HEK293 (cell line): ENCODE measurements around the gene PIEZO1.

Source experiments
- GLIS2 ChIP-seq: fragments of 450-650 bp; formaldehyde crosslinking; IDR thresholded peaks from 2 replicates; pipeline ENCODE4 v1.5.1; 2016; ENCODE audit warnings: missing biosample characterization, missing genetic modification characterization
- HOXA7 ChIP-seq: sonication (generic); formaldehyde crosslinking; IDR thresholded peaks from 2 replicates; pipeline ENCODE4 v1.8.1; 2022; ENCODE audit warnings: missing genetic modification reagents, borderline replicate concordance
- OSR2 ChIP-seq: fragments of 450-650 bp; formaldehyde crosslinking; IDR thresholded peaks from 2 replicates; pipeline ENCODE4 v1.5.1; 2016; ENCODE audit warnings: missing biosample characterization, missing genetic modification characterization
- TRIM28 ChIP-seq: IDR thresholded peaks from 2 replicates; pipeline ENCODE4 v1.6.1; 2011; ENCODE audit warnings: low read length, control low read depth, borderline replicate concordance
- YY1 ChIP-seq: fragments of 450-650 bp; formaldehyde crosslinking; IDR thresholded peaks from 2 replicates; pipeline ENCODE4 v1.5.1; 2018; ENCODE audit warnings: missing biosample characterization, missing genetic modification characterization
- YY2 ChIP-seq: fragments of 450-650 bp; formaldehyde crosslinking; IDR thresholded peaks from 2 replicates; pipeline ENCODE4 v1.5.1; 2016; ENCODE audit warnings: missing biosample characterization, missing genetic modification characterization
- ZBTB21 ChIP-seq: fragments of 450-650 bp; formaldehyde crosslinking; IDR thresholded peaks from 2 replicates; pipeline ENCODE4 v1.5.1; 2017; ENCODE audit warnings: missing biosample characterization, missing genetic modification characterization
- ZIC2 ChIP-seq: fragments of 450-650 bp; formaldehyde crosslinking; IDR thresholded peaks from 2 replicates; pipeline ENCODE4 v1.5.1; 2016; ENCODE audit warnings: missing biosample characterization, missing genetic modification characterization
- ZNF155 ChIP-seq: fragments of 450-650 bp; formaldehyde crosslinking; IDR thresholded peaks from 2 replicates; pipeline ENCODE4 v1.5.1; 2016; ENCODE audit warnings: missing biosample characterization, missing genetic modification characterization
- ZNF223 ChIP-seq: fragments of 450-650 bp; formaldehyde crosslinking; IDR thresholded peaks from 2 replicates; pipeline ENCODE4 v1.5.1; 2016; ENCODE audit warnings: missing biosample characterization, missing genetic modification characterization
- ZNF274 ChIP-seq, 2 experiments: fragments of 200-500 bp in 1 of 2; fragments of 450-650 bp in 1 of 2; sonication (Bioruptor generic) in 1 of 2; formaldehyde crosslinking in 1 of 2; IDR thresholded peaks; 2 replicates each; pipeline versions ENCODE4 v1.5.1 to v1.6.1; 2014 to 2016; ENCODE audit warnings: borderline replicate concordance in 1 of 2, inconsistent platforms in 1 of 2, low read length in 1 of 2, missing biosample characterization in 1 of 2, missing genetic modification characterization in 1 of 2
- ZNF292 ChIP-seq: fragments of 450-650 bp; formaldehyde crosslinking; IDR thresholded peaks from 2 replicates; pipeline ENCODE4 v1.5.1; 2016; ENCODE audit warnings: low read depth, missing biosample characterization, missing genetic modification characterization, borderline replicate concordance
- ZNF426 ChIP-seq: fragments of 450-650 bp; formaldehyde crosslinking; IDR thresholded peaks from 2 replicates; pipeline ENCODE4 v1.5.1; 2017; ENCODE audit warnings: missing biosample characterization, missing genetic modification characterization, mild to moderate bottlenecking, inconsistent platforms, moderate library complexity
- ZNF629 ChIP-seq: fragments of 450-650 bp; formaldehyde crosslinking; IDR thresholded peaks from 2 replicates; pipeline ENCODE4 v1.5.1; 2017; ENCODE audit warnings: missing biosample characterization, missing genetic modification characterization
- ZNF768 ChIP-seq: fragments of 450-650 bp; formaldehyde crosslinking; IDR thresholded peaks from 2 replicates; pipeline ENCODE4 v1.5.1; 2018; ENCODE audit warnings: missing biosample characterization, mild to moderate bottlenecking, missing genetic modification characterization
- ZSCAN16 ChIP-seq: fragments of 450-650 bp; formaldehyde crosslinking; IDR thresholded peaks from 2 replicates; pipeline ENCODE4 v1.5.1; 2016; ENCODE audit warnings: missing biosample characterization, missing genetic modification characterization
- ZSCAN30 ChIP-seq: fragments of 450-650 bp; IDR thresholded peaks from 2 replicates; pipeline ENCODE4 v1.5.1; 2018; ENCODE audit warnings: missing biosample characterization, mild to moderate bottlenecking, missing genetic modification characterization, moderate library complexity
- TF ChIP-seq, protein P1 (sequence below): fragments of 450-650 bp; formaldehyde crosslinking; IDR thresholded peaks from 2 replicates; pipeline ENCODE4 v1.5.1; 2016; ENCODE audit warnings: missing biosample characterization, missing genetic modification characterization
- TF ChIP-seq, protein P2 (sequence below): fragments of 450-650 bp; formaldehyde crosslinking; IDR thresholded peaks from 2 replicates; pipeline ENCODE4 v1.5.1; 2017; ENCODE audit warnings: missing biosample characterization, missing genetic modification characterization
- TF ChIP-seq, protein P3 (sequence below): fragments of 450-650 bp; formaldehyde crosslinking; IDR thresholded peaks from 2 replicates; pipeline ENCODE4 v1.5.1; 2016; ENCODE audit warnings: missing biosample characterization, missing genetic modification characterization
- TF ChIP-seq, protein P4 (sequence below): fragments of 450-650 bp; formaldehyde crosslinking; IDR thresholded peaks from 2 replicates; pipeline ENCODE4 v1.5.1; 2016; ENCODE audit warnings: missing biosample characterization, missing genetic modification characterization
- TF ChIP-seq, protein P5 (sequence below): fragments of 450-650 bp; formaldehyde crosslinking; IDR thresholded peaks from 2 replicates; pipeline ENCODE4 v1.5.1; 2016; ENCODE audit warnings: missing biosample characterization, missing genetic modification characterization
- TF ChIP-seq, protein P6 (sequence below): fragments of 450-650 bp; IDR thresholded peaks from 2 replicates; pipeline ENCODE4 v1.5.1; 2018; ENCODE audit warnings: missing biosample characterization, missing genetic modification characterization
- TF ChIP-seq, protein P7 (sequence below): fragments of 450-650 bp; formaldehyde crosslinking; IDR thresholded peaks from 2 replicates; pipeline ENCODE4 v1.5.1; 2016; ENCODE audit warnings: missing biosample characterization, missing genetic modification characterization

PIEZO1 gene

DNA sequence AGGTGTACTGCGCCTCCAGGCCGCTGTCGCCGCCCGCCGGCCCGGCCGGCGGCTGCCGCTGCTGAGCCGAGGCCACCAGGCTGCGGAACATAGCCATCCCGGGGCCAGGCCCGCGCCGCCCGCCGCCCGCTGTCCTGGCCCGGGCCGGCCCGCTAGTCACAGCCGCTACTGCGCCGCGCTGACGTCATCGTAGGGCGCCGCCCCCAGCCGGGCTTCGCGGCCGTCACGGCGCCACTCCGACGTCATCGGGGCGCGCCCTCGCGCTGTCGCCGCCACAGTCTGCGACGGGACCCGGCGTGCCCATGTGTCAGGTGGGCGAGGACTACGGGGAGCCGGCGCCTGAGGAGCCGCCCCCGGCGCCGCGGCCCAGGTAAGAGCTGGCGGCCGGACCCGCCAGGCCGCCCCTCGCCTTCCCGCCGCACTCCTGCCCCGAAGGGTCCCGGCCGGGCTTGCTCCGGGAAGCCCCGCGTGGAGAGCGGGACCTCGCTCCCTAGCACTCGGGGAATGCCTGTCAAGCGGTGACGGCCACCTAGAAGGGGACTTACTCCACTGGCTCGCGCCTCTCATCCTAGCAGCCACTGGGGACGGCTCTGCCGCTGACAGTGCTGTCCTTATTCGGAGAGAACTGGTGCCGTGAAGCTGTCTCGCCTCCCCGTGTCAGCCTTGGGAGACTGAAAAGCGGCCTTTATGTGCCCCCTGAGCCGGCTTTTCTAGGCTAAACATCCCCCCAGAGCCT is 78.6 kb downstream of the PIEZO1 start, which contains the start of the genes CTU2 and RNF166 (continued):
- TF ChIP-seq, protein P1, sequence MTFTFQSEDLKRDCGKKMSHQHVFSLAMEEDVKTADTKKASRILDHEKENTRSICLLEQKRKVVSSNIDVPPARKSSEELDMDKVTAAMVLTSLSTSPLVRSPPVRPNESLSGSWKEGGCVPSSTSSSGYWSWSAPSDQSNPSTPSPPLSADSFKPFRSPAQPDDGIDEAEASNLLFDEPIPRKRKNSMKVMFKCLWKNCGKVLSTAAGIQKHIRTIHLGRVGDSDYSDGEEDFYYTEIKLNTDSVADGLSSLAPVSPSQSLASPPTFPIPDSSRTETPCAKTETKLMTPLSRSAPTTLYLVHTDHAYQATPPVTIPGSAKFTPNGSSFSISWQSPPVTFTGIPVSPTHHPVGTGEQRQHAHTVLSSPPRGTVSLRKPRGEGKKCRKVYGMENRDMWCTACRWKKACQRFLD (tag by site-specific recombination) = no peak
- TF ChIP-seq ZNF768 (no peak), ZNF274 (IDR thresholded peaks at IDR 0.05; ENCODE audit: low read length) (no peak), ZNF274 (tag by site-specific recombination; IDR thresholded peaks at IDR 0.05; ENCODE audit: borderline replicate concordance) (no peak), ZSCAN30 (tag by site-specific recombination) (peak; percentile 77), OSR2 (tag by site-specific recombination) (peak; percentile 29; the same call in 1 of the 2 replicates), ZSCAN16 (tag by site-specific recombination) (no peak), ZNF292 (no peak), ZNF155 (tag by site-specific recombination) (no peak), ZNF629 (tag by site-specific recombination) (peak; percentile 87), TRIM28 (no peak), HOXA7 (CRISPR knock-in tag) (no peak), ZNF426 (tag by site-specific recombination) (no peak), GLIS2 (tag by site-specific recombination) (no peak), ZIC2 (no peak), YY1 (tag by site-specific recombination) (peak; percentile 32; the same call in 1 of the 2 replicates), ZNF223 (no peak), YY2 (tag by site-specific recombination) (no peak), ZBTB21 (peak; percentile 57; the same call in 1 of the 2 replicates)
- TF ChIP-seq, protein P2, sequence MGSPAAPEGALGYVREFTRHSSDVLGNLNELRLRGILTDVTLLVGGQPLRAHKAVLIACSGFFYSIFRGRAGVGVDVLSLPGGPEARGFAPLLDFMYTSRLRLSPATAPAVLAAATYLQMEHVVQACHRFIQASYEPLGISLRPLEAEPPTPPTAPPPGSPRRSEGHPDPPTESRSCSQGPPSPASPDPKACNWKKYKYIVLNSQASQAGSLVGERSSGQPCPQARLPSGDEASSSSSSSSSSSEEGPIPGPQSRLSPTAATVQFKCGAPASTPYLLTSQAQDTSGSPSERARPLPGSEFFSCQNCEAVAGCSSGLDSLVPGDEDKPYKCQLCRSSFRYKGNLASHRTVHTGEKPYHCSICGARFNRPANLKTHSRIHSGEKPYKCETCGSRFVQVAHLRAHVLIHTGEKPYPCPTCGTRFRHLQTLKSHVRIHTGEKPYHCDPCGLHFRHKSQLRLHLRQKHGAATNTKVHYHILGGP (tag by site-specific recombination) = no peak
- TF ChIP-seq, protein P3, sequence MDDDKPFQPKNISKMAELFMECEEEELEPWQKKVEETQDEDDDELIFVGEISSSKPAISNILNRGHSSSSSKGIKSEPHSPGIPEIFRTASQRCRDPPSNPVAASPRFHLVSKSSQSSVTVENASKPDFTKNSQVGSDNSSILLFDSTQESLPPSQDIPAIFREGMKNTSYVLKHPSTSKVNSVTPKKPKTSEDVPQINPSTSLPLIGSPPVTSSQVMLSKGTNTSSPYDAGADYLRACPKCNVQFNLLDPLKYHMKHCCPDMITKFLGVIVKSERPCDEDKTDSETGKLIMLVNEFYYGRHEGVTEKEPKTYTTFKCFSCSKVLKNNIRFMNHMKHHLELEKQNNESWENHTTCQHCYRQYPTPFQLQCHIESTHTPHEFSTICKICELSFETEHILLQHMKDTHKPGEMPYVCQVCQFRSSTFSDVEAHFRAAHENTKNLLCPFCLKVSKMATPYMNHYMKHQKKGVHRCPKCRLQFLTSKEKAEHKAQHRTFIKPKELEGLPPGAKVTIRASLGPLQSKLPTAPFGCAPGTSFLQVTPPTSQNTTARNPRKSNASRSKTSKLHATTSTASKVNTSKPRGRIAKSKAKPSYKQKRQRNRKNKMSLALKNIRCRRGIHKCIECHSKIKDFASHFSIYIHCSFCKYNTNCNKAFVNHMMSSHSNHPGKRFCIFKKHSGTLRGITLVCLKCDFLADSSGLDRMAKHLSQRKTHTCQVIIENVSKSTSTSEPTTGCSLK (tag by site-specific recombination) = no peak
- TF ChIP-seq, protein P4, sequence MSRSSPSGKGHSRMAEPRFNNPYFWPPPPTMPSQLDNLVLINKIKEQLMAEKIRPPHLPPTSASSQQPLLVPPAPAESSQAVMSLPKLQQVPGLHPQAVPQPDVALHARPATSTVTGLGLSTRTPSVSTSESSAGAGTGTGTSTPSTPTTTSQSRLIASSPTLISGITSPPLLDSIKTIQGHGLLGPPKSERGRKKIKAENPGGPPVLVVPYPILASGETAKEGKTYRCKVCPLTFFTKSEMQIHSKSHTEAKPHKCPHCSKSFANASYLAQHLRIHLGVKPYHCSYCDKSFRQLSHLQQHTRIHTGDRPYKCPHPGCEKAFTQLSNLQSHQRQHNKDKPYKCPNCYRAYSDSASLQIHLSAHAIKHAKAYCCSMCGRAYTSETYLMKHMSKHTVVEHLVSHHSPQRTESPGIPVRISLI (tag by site-specific recombination) = no peak
- TF ChIP-seq, protein P5, sequence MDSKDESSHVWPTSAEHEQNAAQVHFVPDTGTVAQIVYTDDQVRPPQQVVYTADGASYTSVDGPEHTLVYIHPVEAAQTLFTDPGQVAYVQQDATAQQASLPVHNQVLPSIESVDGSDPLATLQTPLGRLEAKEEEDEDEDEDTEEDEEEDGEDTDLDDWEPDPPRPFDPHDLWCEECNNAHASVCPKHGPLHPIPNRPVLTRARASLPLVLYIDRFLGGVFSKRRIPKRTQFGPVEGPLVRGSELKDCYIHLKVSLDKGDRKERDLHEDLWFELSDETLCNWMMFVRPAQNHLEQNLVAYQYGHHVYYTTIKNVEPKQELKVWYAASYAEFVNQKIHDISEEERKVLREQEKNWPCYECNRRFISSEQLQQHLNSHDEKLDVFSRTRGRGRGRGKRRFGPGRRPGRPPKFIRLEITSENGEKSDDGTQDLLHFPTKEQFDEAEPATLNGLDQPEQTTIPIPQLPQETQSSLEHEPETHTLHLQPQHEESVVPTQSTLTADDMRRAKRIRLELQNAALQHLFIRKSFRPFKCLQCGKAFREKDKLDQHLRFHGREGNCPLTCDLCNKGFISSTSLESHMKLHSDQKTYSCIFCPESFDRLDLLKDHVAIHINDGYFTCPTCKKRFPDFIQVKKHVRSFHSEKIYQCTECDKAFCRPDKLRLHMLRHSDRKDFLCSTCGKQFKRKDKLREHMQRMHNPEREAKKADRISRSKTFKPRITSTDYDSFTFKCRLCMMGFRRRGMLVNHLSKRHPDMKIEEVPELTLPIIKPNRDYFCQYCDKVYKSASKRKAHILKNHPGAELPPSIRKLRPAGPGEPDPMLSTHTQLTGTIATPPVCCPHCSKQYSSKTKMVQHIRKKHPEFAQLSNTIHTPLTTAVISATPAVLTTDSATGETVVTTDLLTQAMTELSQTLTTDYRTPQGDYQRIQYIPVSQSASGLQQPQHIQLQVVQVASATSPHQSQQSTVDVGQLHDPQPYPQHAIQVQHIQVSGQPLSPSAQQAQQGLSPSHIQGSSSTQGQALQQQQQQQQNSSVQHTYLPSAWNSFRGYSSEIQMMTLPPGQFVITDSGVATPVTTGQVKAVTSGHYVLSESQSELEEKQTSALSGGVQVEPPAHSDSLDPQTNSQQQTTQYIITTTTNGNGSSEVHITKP (tag by site-specific recombination) = no peak
- TF ChIP-seq, protein P6, sequence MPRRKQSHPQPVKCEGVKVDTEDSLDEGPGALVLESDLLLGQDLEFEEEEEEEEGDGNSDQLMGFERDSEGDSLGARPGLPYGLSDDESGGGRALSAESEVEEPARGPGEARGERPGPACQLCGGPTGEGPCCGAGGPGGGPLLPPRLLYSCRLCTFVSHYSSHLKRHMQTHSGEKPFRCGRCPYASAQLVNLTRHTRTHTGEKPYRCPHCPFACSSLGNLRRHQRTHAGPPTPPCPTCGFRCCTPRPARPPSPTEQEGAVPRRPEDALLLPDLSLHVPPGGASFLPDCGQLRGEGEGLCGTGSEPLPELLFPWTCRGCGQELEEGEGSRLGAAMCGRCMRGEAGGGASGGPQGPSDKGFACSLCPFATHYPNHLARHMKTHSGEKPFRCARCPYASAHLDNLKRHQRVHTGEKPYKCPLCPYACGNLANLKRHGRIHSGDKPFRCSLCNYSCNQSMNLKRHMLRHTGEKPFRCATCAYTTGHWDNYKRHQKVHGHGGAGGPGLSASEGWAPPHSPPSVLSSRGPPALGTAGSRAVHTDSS = no peak
- TF ChIP-seq, protein P7, sequence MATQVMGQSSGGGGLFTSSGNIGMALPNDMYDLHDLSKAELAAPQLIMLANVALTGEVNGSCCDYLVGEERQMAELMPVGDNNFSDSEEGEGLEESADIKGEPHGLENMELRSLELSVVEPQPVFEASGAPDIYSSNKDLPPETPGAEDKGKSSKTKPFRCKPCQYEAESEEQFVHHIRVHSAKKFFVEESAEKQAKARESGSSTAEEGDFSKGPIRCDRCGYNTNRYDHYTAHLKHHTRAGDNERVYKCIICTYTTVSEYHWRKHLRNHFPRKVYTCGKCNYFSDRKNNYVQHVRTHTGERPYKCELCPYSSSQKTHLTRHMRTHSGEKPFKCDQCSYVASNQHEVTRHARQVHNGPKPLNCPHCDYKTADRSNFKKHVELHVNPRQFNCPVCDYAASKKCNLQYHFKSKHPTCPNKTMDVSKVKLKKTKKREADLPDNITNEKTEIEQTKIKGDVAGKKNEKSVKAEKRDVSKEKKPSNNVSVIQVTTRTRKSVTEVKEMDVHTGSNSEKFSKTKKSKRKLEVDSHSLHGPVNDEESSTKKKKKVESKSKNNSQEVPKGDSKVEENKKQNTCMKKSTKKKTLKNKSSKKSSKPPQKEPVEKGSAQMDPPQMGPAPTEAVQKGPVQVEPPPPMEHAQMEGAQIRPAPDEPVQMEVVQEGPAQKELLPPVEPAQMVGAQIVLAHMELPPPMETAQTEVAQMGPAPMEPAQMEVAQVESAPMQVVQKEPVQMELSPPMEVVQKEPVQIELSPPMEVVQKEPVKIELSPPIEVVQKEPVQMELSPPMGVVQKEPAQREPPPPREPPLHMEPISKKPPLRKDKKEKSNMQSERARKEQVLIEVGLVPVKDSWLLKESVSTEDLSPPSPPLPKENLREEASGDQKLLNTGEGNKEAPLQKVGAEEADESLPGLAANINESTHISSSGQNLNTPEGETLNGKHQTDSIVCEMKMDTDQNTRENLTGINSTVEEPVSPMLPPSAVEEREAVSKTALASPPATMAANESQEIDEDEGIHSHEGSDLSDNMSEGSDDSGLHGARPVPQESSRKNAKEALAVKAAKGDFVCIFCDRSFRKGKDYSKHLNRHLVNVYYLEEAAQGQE = no peak
